ENCODE results near the gene CDHR2. TPM values are rescaled to one million over a fixed set of nuclear protein-coding genes. Genes with fewer than 3 reads are reported as not detected.

The CDHR2 gene
- total RNA-seq, 2 donors from 2014 or later = 0.33 to 0.40 TPM

DNA sequence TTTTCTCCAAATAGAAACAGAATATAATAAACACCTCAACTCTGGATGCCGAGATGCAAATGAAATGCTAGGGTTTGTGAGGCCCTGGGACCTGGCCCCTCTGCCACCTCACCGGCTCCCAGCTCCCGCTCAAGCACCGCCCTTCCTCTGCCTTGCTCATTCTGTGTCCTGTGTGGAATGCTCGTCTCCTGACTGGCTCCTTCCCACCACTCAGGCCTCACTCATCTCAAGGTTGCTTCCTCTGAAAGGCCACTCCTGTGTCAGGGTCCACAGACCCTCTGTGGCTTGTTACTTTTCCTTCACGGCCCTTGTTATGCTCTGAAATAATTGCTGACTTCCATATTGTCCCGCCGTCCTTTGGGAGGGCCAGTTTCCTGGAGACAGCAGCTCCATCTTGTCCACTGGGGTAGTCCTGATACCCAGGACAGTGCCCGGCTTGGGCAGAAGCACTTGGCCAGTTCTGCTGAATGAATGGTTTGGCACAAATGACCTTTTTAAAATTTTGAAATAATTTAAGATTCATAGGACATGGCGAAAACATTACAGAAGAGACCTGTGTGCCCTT, 27.4 kb upstream of the CDHR2 start:
- peaks cover 9 to 14% of the 10 kb centered on the region in 2 donors for H3K4me1 Mint-ChIP-seq (ENCODE audit: low read depth in 2 of 2)
- H3K9me3 Mint-ChIP-seq = no peaks in the 10 kb centered on the region
- H3K27me3 Mint-ChIP-seq = no peaks in the 10 kb centered on the region
- no peak for DNase-seq (ENCODE audit: low spot score)
- H3K27ac Mint-ChIP-seq = no peak overlapping the region
- ATAC-seq = peak in 1 of 2 donors; percentile 15
- no peak overlapping the region for H3K4me3 Mint-ChIP-seq
- no peaks in the 10 kb centered on the region for H3K36me3 Mint-ChIP-seq

DNA sequence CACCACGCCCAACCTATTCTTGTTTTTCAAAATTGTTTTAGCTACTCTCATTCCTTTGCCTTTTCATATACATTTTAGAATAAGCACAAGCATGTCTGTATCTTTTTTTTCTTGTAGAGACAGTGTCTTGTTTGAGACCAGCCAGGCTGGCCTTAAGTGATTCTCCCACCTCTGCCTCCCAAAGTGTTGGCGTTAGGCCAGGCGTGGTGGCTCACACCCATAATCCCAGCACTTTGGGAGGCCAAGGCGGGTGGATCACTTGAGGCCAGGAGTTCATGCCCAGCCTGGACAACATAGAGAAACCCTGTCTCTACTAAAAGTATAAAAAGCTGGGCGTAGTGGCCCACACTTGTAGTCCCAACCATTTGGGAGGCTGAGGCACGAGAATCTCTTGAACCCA, 25.0 kb upstream of the CDHR2 start:
- ATAC-seq = no peak
- no peaks in the 10 kb centered on the region for H3K9me3 Mint-ChIP-seq
- H3K27me3 Mint-ChIP-seq = no peaks in the 10 kb centered on the region
- H3K4me1 Mint-ChIP-seq (ENCODE audit: low read depth in 2 of 2) = peaks cover 0 to 13% of the 10 kb centered on the region in 2 donors
- H3K27ac Mint-ChIP-seq = no peak overlapping the region
- no peak for DNase-seq (ENCODE audit: low spot score)
- H3K4me3 Mint-ChIP-seq = no peak overlapping the region
- no peaks in the 10 kb centered on the region for H3K36me3 Mint-ChIP-seq

DNA sequence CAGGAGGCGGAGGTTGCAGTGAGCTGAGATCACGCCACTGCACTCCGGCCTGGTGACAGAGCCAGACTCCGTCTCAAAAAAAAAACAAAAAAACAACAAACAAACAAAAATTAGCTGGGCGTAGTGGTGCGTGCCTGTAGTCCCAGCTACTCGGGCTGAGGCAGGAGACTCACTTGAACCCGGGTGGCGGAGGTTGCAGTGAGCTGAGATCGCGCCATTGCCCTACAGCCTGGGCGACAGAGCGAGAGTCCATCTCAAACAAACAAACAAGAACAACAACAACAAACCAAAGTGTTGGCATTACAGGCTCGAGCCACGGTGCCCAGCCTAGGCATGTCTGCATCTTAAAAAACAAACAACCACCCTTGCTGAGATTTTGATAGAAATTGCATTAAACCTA, 24.2 kb upstream of the CDHR2 start:
- H3K27ac Mint-ChIP-seq = no peak overlapping the region
- no peaks in the 10 kb centered on the region for H3K27me3 Mint-ChIP-seq

DNA sequence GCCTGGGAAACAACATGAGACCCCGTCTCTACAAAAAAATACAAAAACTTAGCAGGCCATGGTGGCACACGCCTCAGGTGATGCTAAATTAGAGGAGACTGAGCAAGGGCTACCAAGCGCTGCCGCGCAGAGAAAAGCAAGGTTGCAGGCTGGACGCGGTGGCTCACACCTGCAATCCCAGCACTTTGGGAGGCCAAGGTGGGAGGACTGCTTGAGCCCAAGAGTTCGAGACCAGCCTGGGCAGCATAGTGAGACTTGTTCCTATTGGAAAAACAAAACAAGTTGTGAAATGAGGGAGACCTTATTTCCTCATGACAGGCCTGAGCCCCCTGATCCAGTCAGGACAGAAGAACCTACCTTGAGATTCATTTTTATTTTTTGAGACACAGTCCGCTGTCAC, 23.5 kb upstream of the CDHR2 start:
- peaks cover 6 to 17% of the 10 kb centered on the region in 2 donors for H3K4me1 Mint-ChIP-seq (ENCODE audit: low read depth in 2 of 2)
- no peaks in the 10 kb centered on the region for H3K9me3 Mint-ChIP-seq
- H3K4me3 Mint-ChIP-seq = no peak overlapping the region
- no peaks in the 10 kb centered on the region for H3K36me3 Mint-ChIP-seq
- ATAC-seq (no peak), DNase-seq (ENCODE audit: low spot score) (no peak)
- H3K27me3 Mint-ChIP-seq = no peaks in the 10 kb centered on the region
- no peak overlapping the region for H3K27ac Mint-ChIP-seq

More for the DNA sequence above, 24.2 kb upstream of the CDHR2 start:
- no peak for DNase-seq (ENCODE audit: low spot score)
- no peaks in the 10 kb centered on the region for H3K9me3 Mint-ChIP-seq
- no peaks in the 10 kb centered on the region for H3K36me3 Mint-ChIP-seq
- ATAC-seq = no peak
- H3K4me1 Mint-ChIP-seq (ENCODE audit: low read depth in 2 of 2) = peaks cover 6 to 19% of the 10 kb centered on the region in 2 donors
- no peak overlapping the region for H3K4me3 Mint-ChIP-seq

DNA sequence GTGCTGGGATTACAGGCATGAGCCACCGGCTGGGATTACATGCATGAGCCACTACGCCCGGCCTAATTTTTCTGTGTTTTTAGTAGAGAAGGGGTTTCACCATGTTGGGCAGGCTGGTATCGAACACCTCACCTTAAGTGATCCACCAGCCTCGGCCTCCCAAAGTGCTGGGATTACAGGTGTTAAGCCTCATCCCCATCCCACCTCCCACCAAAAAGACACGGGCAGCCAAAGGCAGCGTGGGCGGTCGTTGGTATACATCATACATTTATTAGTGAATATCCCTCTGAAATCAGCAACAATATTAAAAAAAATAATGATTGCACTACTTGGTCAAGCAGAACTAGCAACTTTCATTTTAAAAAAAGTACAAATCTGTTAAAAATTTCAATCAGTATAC, 22.7 kb upstream of the CDHR2 start:
- no peaks in the 10 kb centered on the region for H3K27me3 Mint-ChIP-seq
- H3K9me3 Mint-ChIP-seq = no peaks in the 10 kb centered on the region
- H3K36me3 Mint-ChIP-seq = no peaks in the 10 kb centered on the region
- no peak overlapping the region for H3K27ac Mint-ChIP-seq
- H3K4me1 Mint-ChIP-seq (ENCODE audit: low read depth in 2 of 2) = peaks cover 11 to 22% of the 10 kb centered on the region in 2 donors
- ATAC-seq (no peak), DNase-seq (ENCODE audit: low spot score) (no peak)
- H3K4me3 Mint-ChIP-seq = no peak overlapping the region

DNA sequence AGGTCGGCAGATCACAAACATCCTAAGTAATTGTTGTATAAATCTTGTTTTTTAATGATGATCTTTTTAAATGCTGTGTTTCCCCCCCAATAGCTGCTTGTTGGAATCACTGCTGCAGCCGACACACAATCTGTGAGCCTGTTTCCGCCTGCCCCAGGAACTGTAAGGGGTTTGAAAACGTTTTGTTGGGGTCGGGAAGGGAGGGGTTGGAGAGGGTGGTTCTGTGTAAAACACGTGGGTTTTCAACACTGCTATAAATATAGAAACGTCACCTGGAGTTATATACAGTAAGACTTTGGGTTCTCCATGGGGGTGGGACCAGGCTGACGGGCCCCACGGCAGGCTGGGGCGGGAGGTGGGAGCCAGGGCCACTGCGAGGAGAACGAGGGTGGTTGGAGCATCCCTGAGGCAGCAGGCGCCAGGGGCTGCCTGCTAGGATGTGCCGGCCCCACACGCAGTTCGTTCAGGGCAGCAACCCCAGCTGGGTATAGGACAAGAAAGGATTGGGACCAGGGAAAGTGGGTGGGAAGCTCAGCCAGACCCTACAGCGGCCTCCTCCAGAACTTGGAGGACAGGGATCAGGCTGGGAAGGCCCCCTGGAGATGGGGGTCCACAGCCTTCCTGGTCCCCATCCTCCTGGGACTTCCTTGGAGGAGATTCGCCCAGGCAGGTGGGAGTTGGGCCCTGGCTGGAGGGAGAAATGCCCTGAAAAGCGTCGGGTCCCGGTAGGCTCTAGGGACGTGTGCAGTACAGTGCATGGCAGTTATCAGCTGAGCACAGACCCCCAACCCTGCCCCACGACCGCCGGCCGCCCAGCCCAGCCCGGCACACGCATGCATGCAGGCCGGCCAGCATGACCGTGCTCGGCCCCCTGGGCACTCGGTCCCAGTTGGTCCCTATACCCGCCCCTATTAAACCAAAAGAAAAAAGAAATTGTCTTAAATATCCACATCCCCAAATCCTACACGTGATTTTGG, 21.6 kb upstream of the CDHR2 start:
- Mint-ChIP-seq H3K9me3 (no peaks in the 10 kb centered on the region), H3K4me1 (ENCODE audit: low read depth in 2 of 2) (peaks cover 13 to 21% of the 10 kb centered on the region in 2 donors), H3K36me3 (no peaks in the 10 kb centered on the region), H3K4me3 (no peak overlapping the region), H3K27me3 (no peaks in the 10 kb centered on the region), H3K27ac (peak overlapping the region; percentile 55 to 71)
- DNase-seq (ENCODE audit: low spot score) (no peak), ATAC-seq (no peak)

DNA sequence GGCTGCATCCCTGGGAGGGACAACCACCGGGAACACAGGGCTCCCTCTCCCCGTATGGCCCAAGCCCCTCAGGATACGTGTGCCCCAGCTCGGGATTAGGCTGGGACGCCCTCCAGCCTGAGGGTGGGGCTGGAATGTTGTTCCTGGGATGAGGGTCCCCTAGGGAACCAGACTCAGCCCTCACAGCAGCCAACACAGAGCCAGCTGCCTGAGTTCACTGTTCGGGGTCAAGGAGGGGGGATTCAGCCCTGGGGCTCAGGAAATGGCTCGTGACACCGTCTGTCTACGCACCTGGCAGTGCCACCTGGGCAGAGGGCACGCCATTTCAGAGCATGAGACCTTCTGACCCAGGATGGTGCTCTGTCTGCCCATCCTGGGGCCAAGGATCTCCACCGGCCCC, 20.8 kb upstream of the CDHR2 start:
- Mint-ChIP-seq H3K4me1 (ENCODE audit: low read depth in 2 of 2) (peaks cover 17 to 24% of the 10 kb centered on the region in 2 donors), H3K27me3 (no peaks in the 10 kb centered on the region), H3K36me3 (no peaks in the 10 kb centered on the region), H3K4me3 (no peak overlapping the region), H3K27ac (peak overlapping the region; percentile 55 to 71), H3K9me3 (no peaks in the 10 kb centered on the region)
- no peak for ATAC-seq
- DNase-seq (ENCODE audit: low spot score) = no peak

DNA sequence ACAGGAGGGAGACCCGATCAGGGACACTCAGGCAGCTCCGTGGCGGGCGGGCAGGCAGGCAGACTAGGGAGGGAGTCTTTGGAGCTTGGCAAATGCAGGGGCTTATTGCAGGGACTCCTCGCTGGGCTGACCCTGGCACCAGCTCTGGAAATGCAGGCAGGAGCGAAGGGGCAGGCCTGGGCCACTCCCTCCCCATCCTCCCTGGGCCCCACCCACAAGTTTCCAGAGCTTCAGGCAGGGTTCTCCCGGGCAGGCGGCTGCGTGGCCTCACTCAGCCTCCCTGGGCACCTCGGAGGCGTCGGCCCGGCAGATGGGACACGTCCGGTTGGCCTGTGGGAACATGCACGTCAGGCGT, 20.4 kb upstream of the CDHR2 start:
- ATAC-seq = no peak
- no peak for DNase-seq (ENCODE audit: low spot score)
- H3K9me3 Mint-ChIP-seq = no peaks in the 10 kb centered on the region
- H3K4me1 Mint-ChIP-seq (ENCODE audit: low read depth in 2 of 2) = peaks cover 21 to 29% of the 10 kb centered on the region in 2 donors
- no peak overlapping the region for H3K4me3 Mint-ChIP-seq
- H3K36me3 Mint-ChIP-seq = no peaks in the 10 kb centered on the region
- H3K27me3 Mint-ChIP-seq = no peaks in the 10 kb centered on the region
- peak overlapping the region in 1 of 2 donors; percentile 55 for H3K27ac Mint-ChIP-seq

DNA sequence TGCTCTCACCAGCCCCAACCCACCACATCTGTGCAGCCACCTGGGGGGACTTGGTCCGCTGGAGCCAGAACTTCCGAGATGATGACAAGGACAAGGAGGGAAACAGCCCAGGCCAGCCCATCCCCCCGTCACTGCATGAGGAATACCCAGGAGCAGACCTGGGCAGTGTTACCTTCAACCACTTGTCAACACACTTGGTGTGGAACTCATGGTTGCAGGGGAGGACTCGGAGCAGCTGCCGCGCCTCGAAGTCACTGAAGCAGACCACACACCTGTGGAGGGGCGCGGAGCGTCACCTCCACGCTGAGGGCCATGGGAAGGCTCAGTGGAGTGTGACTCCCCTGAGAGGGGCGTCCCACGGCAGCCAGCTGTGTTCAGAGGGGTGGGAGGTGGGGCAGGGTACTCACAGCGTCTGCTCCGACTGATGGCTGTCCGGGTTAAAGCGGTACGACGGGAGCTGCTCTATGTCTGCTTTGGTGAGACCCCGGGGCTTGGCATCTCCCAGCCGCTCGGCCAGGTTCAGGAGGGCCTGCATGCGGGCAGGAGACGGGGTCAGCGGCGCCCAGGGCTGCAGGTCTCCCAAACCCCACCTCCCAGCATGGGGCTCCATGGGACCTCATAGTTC, 19.9 kb upstream of the CDHR2 start:
- Mint-ChIP-seq H3K36me3 (no peaks in the 10 kb centered on the region), H3K27ac (peak overlapping the region; percentile 90 to 92), H3K27me3 (no peaks in the 10 kb centered on the region), H3K9me3 (no peaks in the 10 kb centered on the region), H3K4me3 (peak overlapping the region; percentile 83), H3K4me1 (ENCODE audit: low read depth in 2 of 2) (peaks cover 26 to 34% of the 10 kb centered on the region in 2 donors)
- ATAC-seq (no peak), DNase-seq (ENCODE audit: low spot score) (no peak)

DNA sequence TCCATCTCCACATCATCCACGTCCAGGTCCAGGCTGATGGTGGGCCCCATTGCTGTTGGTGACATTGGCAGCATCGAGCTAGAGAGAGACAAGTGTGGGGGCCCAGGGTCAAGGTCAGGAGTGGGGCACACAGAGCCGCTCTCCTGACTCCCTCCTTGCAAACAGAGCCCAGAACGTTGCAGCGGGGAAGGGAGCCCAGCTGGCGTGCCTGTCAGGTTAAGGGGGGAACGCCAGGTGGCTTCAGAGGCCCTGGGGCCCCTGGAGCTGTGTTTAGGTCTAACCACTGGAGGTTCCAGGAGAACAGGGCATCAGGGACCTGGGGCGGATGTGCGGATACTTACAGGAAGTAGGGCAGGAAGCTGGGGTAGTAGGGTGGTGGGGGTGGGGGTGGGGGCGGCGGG, 19.4 kb upstream of the CDHR2 start:
- peak overlapping the region; percentile 90 to 92 for H3K27ac Mint-ChIP-seq
- H3K4me1 Mint-ChIP-seq (ENCODE audit: low read depth in 2 of 2) = peaks cover 31 to 39% of the 10 kb centered on the region in 2 donors
- peak overlapping the region; percentile 83 for H3K4me3 Mint-ChIP-seq
- H3K36me3 Mint-ChIP-seq = no peaks in the 10 kb centered on the region
- DNase-seq (ENCODE audit: low spot score) (no peak), ATAC-seq (peak; percentile 64 to 67)
- no peaks in the 10 kb centered on the region for H3K9me3 Mint-ChIP-seq
- no peaks in the 10 kb centered on the region for H3K27me3 Mint-ChIP-seq

DNA sequence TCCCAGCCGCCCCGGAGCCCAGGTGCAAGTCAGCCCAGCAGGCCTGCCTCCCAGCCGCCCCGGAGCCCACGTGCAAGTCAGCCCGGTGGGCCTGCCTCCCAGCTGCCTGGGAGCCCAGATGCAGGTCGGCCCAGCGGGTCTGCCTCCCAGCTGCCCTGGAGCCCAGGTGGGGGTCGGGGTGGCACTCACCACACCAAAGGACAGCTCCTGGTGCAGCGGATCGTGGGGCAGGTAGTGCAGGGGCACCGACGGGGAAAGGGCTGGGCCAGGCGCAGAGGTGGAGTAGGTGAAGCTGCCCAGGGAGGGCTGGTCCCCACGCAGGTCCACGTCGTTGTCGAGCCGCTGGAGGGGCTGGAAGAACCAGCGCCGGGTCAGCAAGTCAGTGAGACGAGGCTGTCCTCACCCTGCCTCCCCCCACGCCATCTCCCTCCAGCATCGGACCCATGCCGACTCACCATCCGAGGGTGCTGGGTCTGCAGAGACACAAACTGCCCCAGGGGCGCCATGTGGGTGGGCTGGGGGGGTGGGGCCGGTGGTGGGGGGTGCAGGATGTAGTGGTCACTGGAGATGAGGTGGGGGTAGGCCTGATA, 18.7 kb upstream of the CDHR2 start:
- Mint-ChIP-seq H3K27me3 (no peaks in the 10 kb centered on the region), H3K36me3 (no peaks in the 10 kb centered on the region), H3K27ac (peak overlapping the region; percentile 90 to 95), H3K4me1 (ENCODE audit: low read depth in 2 of 2) (peaks cover 39 to 46% of the 10 kb centered on the region in 2 donors), H3K9me3 (no peaks in the 10 kb centered on the region), H3K4me3 (peak overlapping the region; percentile 38)
- DNase-seq (ENCODE audit: low spot score) (no peak), ATAC-seq (no peak)

DNA sequence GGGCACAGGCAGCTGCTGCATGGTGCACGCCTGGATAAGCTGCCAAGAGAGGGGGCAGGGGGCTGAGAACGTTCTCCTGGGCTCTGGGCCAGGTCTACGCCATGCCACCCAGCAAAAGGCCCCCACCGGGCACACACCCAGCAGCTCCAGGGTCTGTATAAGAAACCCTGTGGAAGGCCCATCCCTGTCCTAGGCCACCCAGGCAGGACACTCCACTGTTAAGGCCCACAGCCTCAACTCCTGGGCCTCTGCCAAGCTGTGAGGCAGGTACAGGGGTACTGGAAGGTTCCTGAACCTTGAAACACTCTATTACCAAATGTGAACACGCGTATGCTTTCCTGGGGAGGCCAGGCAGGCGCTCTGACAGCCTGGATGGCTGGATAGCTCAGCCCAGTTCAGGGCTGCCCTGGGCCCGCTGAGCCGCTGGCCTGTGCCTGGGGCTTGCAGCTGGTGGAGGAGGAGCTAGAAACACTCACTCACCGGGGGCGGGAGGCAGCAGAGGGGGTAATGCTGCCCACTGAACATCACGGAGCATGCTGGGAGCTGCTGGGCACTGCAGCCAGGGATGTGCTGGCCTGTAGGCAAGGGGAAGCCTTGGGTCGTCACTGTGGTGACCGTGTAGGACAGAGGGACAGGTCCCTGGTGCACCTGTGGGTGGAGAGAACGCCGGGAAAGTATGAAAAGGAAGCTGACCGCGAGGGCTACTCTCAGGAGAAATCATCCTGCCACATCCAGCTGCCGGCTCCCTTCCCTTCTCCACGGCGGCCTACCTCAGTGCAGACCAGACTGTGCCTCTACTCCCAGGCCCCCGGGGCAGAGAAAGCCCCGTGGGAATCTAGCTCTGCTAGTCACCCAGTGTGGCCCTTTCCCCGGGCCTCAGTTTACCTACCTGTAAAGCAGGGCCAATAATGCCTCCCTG, 17.9 kb upstream of the CDHR2 start:
- peak in 1 of 2 donors; percentile 43 for ATAC-seq
- Mint-ChIP-seq H3K9me3 (no peaks in the 10 kb centered on the region), H3K27ac (peak overlapping the region; percentile 90 to 95), H3K4me3 (peak overlapping the region; percentile 84), H3K27me3 (no peaks in the 10 kb centered on the region), H3K4me1 (ENCODE audit: low read depth in 2 of 2) (peaks cover 46 to 49% of the 10 kb centered on the region in 2 donors), H3K36me3 (no peaks in the 10 kb centered on the region)
- no peak for DNase-seq (ENCODE audit: low spot score)
